Transverse colon (tissue), 4 donors: ENCODE measurements around the gene LDHAL6B. TPM values are rescaled to one million over a fixed set of nuclear protein-coding genes. Genes with fewer than 3 reads are reported as not detected.

Experiments
- DNase-seq: peaks from one replicate; pipeline ENCODE4 v3.0.0-alpha.2; 2019
- H3K27ac ChIP-seq, 4 donors: fragments of 200-600 bp; sonication (generic); 2 replicates each; pipeline ENCODE4 v1.5.1; 2016 to 2018; ENCODE audit warnings: inconsistent platforms in 4 of 4
- H3K27me3 ChIP-seq: fragments of 200-600 bp; sonication (generic); 2 replicates; pipeline ENCODE4 v1.5.1; 2017; ENCODE audit warnings: inconsistent platforms
- H3K36me3 ChIP-seq, 4 donors: fragments of 200-600 bp; sonication (generic); 2 replicates each; pipeline ENCODE4 v1.5.1; 2017 to 2019; ENCODE audit warnings: inconsistent platforms in 4 of 4
- H3K4me1 ChIP-seq, 4 donors: fragments of 200-600 bp; sonication (generic); 2 replicates each; pipeline ENCODE4 v1.5.1; 2017 to 2020; ENCODE audit warnings: inconsistent platforms in 4 of 4
- H3K4me3 ChIP-seq, 4 donors: fragments of 200-600 bp; sonication (generic); 1 replicate in 1 of 4; 2 replicates in 3 of 4; pipeline versions ENCODE4 v1.5.1 to v1.6.1; 2017 to 2019; ENCODE audit warnings: inconsistent platforms in 4 of 4
- H3K9me3 ChIP-seq, 2 donors: fragments of 200-600 bp; sonication (generic); 2 replicates each; pipeline ENCODE4 v1.5.1; 2017 to 2019; ENCODE audit warnings: inconsistent platforms in 2 of 2
- EP300 ChIP-seq: sonication (generic); formaldehyde crosslinking; IDR thresholded peaks from one replicate; pipeline ENCODE4 v1.6.1; 2017; ENCODE audit warnings: antibody characterized with exemption, low read depth
- POLR2A ChIP-seq: fragments of 450-650 bp; IDR thresholded peaks from one replicate; pipeline ENCODE4 v1.6.1; 2016; ENCODE audit warnings: antibody characterized with exemption, mild to moderate bottlenecking, moderate library complexity
- POLR2AphosphoS5 ChIP-seq, 3 donors: sonication (generic); formaldehyde crosslinking; IDR thresholded peaks; one replicate each; pipeline ENCODE4 v1.6.1; 2016; ENCODE audit warnings: antibody characterized with exemption in 3 of 3
- WGBS, 2 donors: methylation state at CpG; one replicate each; pipeline ENCODE4 v1.1.5; 2018; ENCODE audit warnings: low coverage in 1 of 2; 5-methylcytosine and 5-hydroxymethylcytosine counted together
- in situ Hi-C, 4 donors: fragments of 200-750 bp; cut with MboI; loops; one replicate each; pipeline versions ENCODE4 v1.15.0 to v1.15.1; 2017; ENCODE audit warnings: low sequenced_read_pairs in 3 of 4, low pct_ligation_motif_present in 1 of 4, low pct_unique_long_range_greater_than_20kb in 1 of 4
- intact Hi-C: fragments of 100-400 bp; cut with DNase I; formaldehyde crosslinking; loops from one replicate; pipeline ENCODE4 v1.15.1; 2023; ENCODE audit warnings: low total_unique reads
- total RNA-seq, 4 donors: library from RNA; depleted of rRNA; stranded (reverse); fragments of >200 nt; gene quantifications; one replicate each; pipeline ENCODE4 v1.1.0, GENCODE V29; 2016
- TF ChIP-seq, protein P1 (sequence below), 5 experiments: fragments of 200-600 bp in 3 of 5; fragments of 450-650 bp in 2 of 5; sonication (generic) in 3 of 5; IDR thresholded peaks; 1 replicate in 2 of 5; 2 replicates in 3 of 5; pipeline ENCODE4 v1.5.1; 2016 to 2017; ENCODE audit warnings: antibody characterized with exemption in 5 of 5, inconsistent platforms in 3 of 5, mild to moderate bottlenecking in 2 of 5, moderate library complexity in 1 of 5

Gene LDHAL6B
- total RNA-seq, 4 donors from 2014 or later = not detected

DNA sequence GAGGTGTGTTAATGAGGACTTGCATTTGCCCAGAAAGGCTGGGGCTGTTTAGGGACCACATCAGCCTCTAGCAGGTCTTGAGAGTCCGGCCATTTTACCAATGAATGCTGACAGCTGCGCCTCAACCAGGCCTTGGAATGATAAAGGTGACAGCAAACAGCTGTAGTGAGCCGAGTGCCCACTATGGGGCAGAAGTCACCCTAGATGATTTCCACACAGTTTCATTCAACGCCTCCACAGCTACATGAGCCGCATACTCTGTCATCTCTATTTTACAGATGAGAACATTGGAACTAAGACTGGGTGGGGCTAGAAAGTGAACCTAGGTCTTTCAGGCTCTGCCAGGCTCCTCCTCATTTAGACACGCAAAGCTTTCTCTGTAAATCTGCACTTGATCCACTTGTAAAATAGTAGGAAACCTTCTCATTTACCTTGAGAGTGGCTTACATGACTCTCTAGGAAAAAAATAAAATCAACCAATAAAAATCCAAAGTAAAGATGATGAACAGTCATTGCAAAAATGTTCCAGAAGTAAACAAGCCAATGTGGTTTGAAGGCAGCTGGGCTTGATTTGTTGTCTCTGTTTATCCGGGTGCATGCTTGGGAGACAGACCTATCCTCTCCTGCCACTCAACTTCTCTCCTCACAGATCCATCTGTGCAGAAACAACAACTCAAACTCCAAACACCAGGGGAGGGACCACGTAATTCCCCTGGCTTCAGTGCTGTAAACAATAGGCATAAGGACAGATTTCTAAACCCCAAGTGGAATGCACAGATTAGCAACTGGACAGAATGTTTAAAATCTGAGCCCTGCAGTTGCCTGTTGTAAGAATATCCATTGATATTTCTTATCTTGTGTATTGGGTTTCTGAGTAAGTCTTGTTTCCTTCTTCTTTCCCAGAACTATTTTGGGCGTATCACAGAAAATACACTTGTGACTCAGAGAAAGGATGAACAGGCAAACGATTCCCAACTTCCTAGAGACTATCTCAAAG is 31.5 kb upstream of the LDHAL6B start:
- intact Hi-C loops = no loop called here
- Histone ChIP-seq H3K4me1 (peaks cover 3 to 22% (median 10%) of the 10 kb centered on the region in 4 donors), H3K27me3 (no peaks in the 10 kb centered on the region), H3K4me3 (no peak overlapping the region), H3K27ac (peak overlapping the region; percentile 50 to 67 (median 60)), H3K9me3 (no peaks in the 10 kb centered on the region), H3K36me3 (peaks cover 0 to 23% (median 8%) of the 10 kb centered on the region in 4 donors)
- TF ChIP-seq POLR2AphosphoS5 (IDR thresholded peaks at IDR 0.05) (peak in 1 of 3 donors; percentile 27), POLR2A (no peak), EP300 (no peak)
- TF ChIP-seq, protein P1, sequence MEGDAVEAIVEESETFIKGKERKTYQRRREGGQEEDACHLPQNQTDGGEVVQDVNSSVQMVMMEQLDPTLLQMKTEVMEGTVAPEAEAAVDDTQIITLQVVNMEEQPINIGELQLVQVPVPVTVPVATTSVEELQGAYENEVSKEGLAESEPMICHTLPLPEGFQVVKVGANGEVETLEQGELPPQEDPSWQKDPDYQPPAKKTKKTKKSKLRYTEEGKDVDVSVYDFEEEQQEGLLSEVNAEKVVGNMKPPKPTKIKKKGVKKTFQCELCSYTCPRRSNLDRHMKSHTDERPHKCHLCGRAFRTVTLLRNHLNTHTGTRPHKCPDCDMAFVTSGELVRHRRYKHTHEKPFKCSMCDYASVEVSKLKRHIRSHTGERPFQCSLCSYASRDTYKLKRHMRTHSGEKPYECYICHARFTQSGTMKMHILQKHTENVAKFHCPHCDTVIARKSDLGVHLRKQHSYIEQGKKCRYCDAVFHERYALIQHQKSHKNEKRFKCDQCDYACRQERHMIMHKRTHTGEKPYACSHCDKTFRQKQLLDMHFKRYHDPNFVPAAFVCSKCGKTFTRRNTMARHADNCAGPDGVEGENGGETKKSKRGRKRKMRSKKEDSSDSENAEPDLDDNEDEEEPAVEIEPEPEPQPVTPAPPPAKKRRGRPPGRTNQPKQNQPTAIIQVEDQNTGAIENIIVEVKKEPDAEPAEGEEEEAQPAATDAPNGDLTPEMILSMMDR (IDR thresholded peaks at IDR 0.05) = peak; percentile 46 to 73 (median 54)
- DNase-seq = peak; percentile 63
- in situ Hi-C loops = loop anchor here in 1 of 4 donors (25.0 kb wide), 1 partner anchor 312 kb away; no protein-coding TSS in a partner anchor
- 39 to 42% methylated on average over 3 to 10 of the region's 10 CpGs for WGBS, 2 donors

DNA sequence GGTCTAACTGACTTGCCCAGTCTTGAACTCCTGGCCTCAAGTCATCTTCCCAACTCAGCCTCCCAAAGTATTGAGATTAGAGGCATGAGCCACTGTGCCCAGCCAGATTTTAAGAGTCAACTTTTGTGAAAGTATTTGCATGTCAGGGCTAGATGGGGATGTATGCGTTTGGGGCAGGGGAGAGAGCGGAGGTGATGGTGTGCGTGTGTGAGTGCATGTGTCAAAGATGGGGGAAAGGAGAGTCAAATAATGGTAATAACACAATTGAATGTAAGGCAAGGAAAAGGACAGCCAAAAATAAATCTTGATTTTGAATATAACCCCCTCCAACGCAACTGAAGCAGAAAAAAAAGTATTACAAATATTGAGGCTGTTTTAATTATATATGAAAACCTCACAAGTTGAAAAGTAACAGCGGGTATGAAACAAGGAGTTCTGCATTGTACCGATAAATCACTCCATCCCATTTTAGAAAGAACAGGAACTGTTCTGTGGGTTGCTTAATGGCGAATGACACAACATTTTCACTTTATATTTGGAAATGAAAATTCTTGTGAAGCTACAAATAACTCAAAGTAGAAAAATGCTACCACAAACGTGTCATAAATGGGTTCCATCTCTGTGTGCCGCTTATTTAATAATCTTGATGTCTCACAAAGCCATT is 29.9 kb upstream of the LDHAL6B start:
- H3K27me3 ChIP-seq = no peaks in the 10 kb centered on the region
- H3K4me3 ChIP-seq = no peak overlapping the region
- DNase-seq = no peak
- intact Hi-C loops (no loop called here), in situ Hi-C loops (no loop called here)
- no peaks in the 10 kb centered on the region for H3K9me3 ChIP-seq
- WGBS, 2 donors = 80 to 83% methylated on average over 7 to 9 of the region's 9 CpGs
- peaks cover 3 to 16% (median 8%) of the 10 kb centered on the region in 4 donors for H3K4me1 ChIP-seq
- peaks cover 0 to 27% (median 7%) of the 10 kb centered on the region in 4 donors for H3K36me3 ChIP-seq
- peak overlapping the region in 2 of 4 donors; percentile 59 to 67 for H3K27ac ChIP-seq
- TF ChIP-seq POLR2AphosphoS5 (IDR thresholded peaks at IDR 0.05) = no peak
- no peak for TF ChIP-seq POLR2A

GRCh38 chr15:59177317-59177660 is 29.4 kb upstream of the LDHAL6B start:
- Histone ChIP-seq H3K36me3 (peaks cover 0 to 30% (median 9%) of the 10 kb centered on the region in 4 donors), H3K4me1 (peaks cover 3 to 16% (median 8%) of the 10 kb centered on the region in 4 donors), H3K9me3 (peaks cover 0 to 2% of the 10 kb centered on the region in 2 donors), H3K27ac (peak overlapping the region in 1 of 4 donors; percentile 1), H3K27me3 (no peaks in the 10 kb centered on the region), H3K4me3 (no peak overlapping the region)
- intact Hi-C loops (no loop called here), in situ Hi-C loops (no loop called here)
- 75 to 90% methylated on average over 3 to 4 of the region's 4 CpGs for WGBS, 2 donors
- DNase-seq = no peak
- no peak for TF ChIP-seq POLR2AphosphoS5 (IDR thresholded peaks at IDR 0.05)

DNA sequence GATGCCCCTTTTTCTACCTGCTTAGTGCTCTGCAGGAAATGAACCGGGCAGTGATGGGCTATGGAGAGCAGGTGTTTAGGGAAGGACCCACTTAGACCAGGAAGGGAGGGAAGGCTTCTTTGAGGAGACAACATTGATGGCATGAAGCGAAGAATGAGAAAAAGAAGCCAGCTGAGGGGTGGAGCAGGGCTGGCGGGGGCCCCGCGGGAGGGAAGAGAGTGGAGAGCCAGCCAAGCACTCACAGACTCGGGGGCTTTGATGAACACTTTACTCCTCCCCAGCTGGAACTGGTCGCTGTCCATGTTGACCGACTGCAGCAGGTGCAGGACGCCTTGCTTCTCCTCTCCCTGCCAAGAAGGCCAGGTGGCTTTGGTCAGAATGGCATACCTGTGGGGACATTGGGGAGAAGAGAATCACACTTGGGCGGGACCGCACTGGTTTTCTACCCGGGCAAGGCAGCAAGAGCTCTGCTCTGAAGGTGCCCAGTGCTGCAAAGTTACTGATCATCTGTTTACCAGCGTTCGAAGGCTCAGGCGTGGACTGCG is 28.4 kb upstream of the LDHAL6B start:
- Histone ChIP-seq H3K4me3 (no peak overlapping the region), H3K36me3 (peaks cover 0 to 29% (median 8%) of the 10 kb centered on the region in 4 donors), H3K9me3 (peaks cover 0 to 2% of the 10 kb centered on the region in 2 donors), H3K27me3 (no peaks in the 10 kb centered on the region), H3K27ac (no peak overlapping the region), H3K4me1 (peaks cover 3 to 16% (median 8%) of the 10 kb centered on the region in 4 donors)
- intact Hi-C loops = no loop called here
- in situ Hi-C loops = no loop called here
- TF ChIP-seq POLR2A = no peak
- TF ChIP-seq EP300 = no peak
- TF ChIP-seq, protein P1 (IDR thresholded peaks at IDR 0.05) = no peak
- TF ChIP-seq POLR2AphosphoS5 (IDR thresholded peaks at IDR 0.05) = no peak
- no peak for DNase-seq
- WGBS, 2 donors = 90 to 91% methylated on average over 5 to 16 of the region's 16 CpGs

DNA sequence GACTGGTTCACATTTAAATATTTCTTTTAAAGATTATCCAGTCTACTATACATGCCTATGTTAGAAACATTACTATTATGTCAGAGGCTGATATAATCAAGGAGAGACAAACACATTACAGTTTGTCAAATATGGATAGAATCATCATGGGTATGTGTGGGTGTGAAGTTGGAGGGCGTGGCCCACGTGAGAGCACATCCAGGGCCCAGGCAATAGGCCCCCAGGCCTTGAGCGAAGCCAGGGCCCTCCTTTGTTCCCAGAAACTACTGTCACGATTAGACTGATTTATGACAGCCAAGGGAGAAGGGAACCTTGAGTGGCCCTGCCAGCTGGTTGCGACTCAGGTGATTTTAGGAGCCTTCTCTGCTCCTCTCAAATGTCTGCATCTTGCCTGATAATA is 26.9 kb upstream of the LDHAL6B start:
- no peaks in the 10 kb centered on the region for H3K27me3 ChIP-seq
- 80 to 85% methylated on average over 2 to 5 of the region's 5 CpGs for WGBS, 2 donors
- H3K4me1 ChIP-seq = peaks cover 3 to 14% (median 8%) of the 10 kb centered on the region in 4 donors
- H3K4me3 ChIP-seq = no peak overlapping the region
- DNase-seq = no peak
- H3K27ac ChIP-seq = no peak overlapping the region
- peaks cover 0 to 2% of the 10 kb centered on the region in 2 donors for H3K9me3 ChIP-seq
- peaks cover 0 to 30% (median 14%) of the 10 kb centered on the region in 4 donors for H3K36me3 ChIP-seq
- intact Hi-C loops (no loop called here), in situ Hi-C loops (no loop called here)
- TF ChIP-seq EP300 = no peak
- TF ChIP-seq POLR2AphosphoS5 (IDR thresholded peaks at IDR 0.05) = no peak
- TF ChIP-seq, protein P1 (IDR thresholded peaks at IDR 0.05) = no peak
- TF ChIP-seq POLR2A = no peak
